GM19043 (cell line): ENCODE results near the gene LEF1.
"Not testable (repeated sequence)": the region's sequence is repeated elsewhere in the genome, so short reads cannot be mapped to it uniquely, and the experiment has no call there.

Source experiments
- ATAC-seq: cut with Tn5 transposase; IDR thresholded peaks from one replicate; pipeline ENCODE4 v1.9.1; 2021; ENCODE audit warnings: low read depth; ENCODE audit not compliant: unreplicated experiment

The LEF1 gene

DNA sequence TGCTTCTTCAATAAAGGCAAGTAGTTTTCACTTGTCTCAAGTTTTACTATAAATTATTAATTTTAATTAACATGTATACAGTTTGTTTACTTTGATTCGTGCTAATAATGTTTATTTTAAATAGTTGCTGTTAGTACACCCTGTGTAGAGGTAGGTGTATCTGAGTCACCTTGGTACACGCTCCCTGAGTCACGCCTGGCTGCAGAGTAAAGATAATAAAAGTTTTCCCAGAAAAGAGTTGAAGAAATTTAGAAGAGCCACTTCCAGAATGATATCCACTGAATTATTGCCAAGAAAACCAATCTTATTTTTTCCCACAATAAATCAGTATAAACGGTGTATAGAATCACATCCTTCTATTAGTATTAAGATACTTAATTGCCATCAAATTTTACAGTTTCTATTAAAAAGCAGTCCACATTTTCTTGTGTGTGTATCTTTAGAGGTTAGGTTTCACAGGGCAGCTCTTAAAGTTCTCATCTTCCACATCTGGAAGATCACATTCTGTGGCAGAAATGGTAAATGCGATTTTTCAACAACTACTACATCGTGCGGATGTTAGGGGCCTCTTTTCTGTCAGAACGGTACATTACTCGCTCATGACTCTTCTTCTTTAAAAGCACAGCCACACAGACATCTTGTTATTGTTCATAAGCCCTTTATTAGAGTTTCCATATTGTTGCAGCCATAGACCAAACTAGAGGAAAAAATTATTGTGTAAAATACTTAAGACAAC, 123.6 kb downstream of the LEF1 start:
- no peak for ATAC-seq

- no peak for ATAC-seq
Observed at GRCh38 chr4:108043526-108043925, 125.2 kb downstream of the LEF1 start.

GRCh38 chr4:108042927-108043326, 125.8 kb downstream of the LEF1 start:
- ATAC-seq, result no peak

GRCh38 chr4:108037884-108038283, 130.8 kb downstream of the LEF1 start:
- no peak for ATAC-seq

GRCh38 chr4:108036213-108036612, 132.5 kb downstream of the LEF1 start:
- peak; percentile 97 for ATAC-seq

GRCh38 chr4:108035691-108036090, 133.0 kb downstream of the LEF1 start:
- peak; percentile 35 for ATAC-seq

DNA sequence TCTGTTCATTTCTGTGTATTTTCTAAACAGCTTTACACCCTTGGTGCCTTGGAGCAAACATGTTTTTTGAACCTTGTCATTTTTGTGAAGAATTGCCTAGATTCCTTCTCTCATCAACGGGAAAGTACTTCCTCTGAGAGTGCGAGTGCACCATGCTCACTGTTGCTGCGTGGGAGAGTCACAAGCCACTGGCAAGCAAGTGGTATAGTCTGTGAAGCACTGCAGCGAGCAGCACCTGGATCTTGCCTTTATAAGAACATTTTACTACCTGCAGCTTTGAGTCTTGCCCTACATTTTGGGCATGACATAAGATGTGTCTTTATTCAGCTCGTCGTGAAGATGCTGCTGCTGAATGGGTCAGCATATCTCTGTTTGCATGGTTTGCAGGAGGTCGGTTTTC, 134.2 kb downstream of the LEF1 start:
- ATAC-seq, result no peak

DNA sequence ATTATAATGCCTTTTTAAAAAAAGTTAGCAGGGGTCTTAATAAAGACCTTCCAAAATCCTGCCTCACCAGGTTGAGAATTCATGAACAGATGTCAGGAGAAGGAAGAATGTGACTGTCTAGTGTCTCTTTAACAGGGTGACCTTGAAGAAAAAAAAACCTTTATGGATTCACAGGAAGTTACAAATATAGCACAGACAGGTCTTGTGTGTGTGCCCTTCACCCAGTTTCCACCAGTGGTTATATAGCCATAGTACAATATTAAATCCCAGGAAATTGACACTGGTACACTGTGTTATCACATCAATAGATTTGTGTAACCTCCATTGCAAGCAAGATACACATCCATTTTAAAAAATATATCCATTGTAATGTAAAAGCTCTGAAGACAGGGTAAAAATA, 135.4 kb downstream of the LEF1 start:
- ATAC-seq, result no peak

- ATAC-seq, result no peak
Observed at GRCh38 chr4:108031427-108032083, 137.2 kb downstream of the LEF1 start.

DNA sequence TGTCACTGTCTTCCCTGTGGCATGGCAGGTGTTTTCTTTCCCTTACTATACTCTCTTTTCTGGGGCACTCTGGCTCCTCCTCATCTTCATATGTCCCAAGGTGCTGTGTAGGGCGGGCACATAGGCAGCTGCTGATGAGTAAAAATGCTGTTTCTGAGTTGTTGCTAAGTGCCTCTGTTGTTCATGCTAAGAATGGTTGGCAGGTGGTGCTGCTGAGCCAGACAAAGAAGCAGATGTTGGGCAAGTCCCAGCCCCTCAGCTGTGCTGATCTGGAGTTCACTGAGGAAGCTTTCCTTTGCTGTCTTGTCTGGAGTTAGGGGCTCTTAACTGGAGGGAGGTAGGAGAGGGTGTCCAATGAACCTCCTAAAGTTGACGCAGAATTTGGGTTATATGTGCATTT, 138.4 kb downstream of the LEF1 start:
- ATAC-seq, result peak; percentile 97

DNA sequence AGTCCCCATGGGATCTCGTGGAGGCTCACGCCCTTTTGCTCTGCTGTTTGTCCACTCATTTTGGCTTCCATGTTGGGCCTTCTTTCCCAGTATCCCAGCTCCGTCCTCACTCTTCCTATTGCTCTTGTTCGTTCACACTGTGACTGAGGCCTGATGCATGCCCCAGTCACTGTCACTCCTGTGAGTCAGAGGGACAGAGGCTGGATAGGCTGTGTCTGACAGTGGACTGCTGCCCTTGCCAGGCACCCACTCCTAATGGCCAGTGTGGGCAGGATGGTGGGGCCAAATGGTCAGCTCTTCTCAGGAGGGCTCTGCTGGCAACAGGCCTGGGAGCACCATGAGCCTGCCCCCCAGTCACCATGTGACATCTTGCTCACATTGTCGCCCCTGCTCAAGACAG, 139.0 kb downstream of the LEF1 start:
- ATAC-seq, result no peak

- ATAC-seq, result no peak
Observed at GRCh38 chr4:108029016-108029720, 139.6 kb downstream of the LEF1 start.

- ATAC-seq, result no peak
Observed at GRCh38 chr4:108024878-108025165, 143.9 kb downstream of the LEF1 start.

DNA sequence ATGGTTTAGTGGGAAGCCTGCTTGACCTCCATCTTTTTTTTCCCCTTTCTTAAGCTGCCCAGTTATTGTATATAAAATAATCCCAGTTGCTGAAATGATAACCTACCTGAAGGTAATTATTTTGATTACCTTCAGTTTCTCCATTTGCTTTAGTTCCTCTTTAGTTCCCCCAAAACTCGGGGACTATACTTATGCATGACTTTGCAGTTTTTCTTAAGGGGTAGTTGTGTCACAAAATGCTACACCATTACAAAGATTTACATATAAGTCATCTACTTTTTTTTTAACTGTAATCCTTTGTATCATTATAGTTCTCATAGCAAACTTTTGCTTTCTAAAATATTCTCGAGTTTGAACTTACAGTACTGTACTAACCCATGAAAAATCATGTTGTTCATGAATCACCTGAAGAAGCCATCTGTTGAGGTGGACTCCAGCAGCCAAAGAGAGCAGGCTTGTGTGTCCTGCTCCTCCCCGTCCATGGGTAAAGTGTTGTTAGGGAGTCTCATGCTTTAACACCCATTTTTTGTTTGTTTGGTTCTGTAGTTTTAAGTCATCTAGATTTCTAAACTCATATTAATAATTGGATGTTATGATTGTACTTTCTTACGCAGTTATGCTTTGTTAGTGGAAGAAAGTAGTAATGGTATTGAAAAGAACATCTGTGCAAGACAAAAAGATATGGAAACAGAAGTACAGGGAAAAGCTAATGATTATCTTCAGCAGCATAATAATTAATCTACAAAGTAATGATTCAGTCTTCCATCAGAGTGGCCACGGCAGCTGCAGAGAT, 144.5 kb downstream of the LEF1 start:
- no peak for ATAC-seq

DNA sequence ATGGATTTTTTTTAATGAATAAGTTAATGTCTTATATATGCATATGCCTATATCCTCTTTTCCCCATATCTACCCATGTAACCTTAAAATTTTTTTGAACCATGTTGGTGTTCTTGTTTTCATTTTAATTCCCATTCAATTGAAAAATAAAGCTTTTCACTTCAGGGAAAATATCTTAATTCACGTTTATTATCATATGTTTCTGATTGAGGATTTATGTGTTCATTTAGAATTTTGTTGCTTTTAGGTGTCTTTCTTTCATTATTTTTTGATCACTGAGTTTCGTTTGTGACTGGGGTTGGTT, 149.9 kb downstream of the LEF1 start:
- ATAC-seq, result no peak

- peak; percentile 90 for ATAC-seq
Observed at GRCh38 chr4:108018040-108018883, 150.5 kb downstream of the LEF1 start.

GRCh38 chr4:108013955-108014354, 154.8 kb downstream of the LEF1 start:
- ATAC-seq, result no peak

GRCh38 chr4:108013327-108013726, 155.4 kb downstream of the LEF1 start:
- no peak for ATAC-seq

GRCh38 chr4:108012382-108012781, 156.3 kb downstream of the LEF1 start:
- ATAC-seq, result not testable (repeated sequence)

- ATAC-seq, result no peak
Observed at GRCh38 chr4:108010167-108010566, 158.6 kb downstream of the LEF1 start.
